ENCODE results near the gene AKNA.
"Not testable (repeated sequence)": the region's sequence is repeated elsewhere in the genome, so short reads cannot be mapped to it uniquely, and the experiment has no call there.

GRCh38 chr9:114324965-114325364 lies 62.8 kb downstream of the AKNA start:
- not testable (repeated sequence) for TF ChIP-seq AR, MLX (CRISPR knock-in tag; IDR thresholded peaks at IDR 0.05)
- TF ChIP-seq, protein P1, sequence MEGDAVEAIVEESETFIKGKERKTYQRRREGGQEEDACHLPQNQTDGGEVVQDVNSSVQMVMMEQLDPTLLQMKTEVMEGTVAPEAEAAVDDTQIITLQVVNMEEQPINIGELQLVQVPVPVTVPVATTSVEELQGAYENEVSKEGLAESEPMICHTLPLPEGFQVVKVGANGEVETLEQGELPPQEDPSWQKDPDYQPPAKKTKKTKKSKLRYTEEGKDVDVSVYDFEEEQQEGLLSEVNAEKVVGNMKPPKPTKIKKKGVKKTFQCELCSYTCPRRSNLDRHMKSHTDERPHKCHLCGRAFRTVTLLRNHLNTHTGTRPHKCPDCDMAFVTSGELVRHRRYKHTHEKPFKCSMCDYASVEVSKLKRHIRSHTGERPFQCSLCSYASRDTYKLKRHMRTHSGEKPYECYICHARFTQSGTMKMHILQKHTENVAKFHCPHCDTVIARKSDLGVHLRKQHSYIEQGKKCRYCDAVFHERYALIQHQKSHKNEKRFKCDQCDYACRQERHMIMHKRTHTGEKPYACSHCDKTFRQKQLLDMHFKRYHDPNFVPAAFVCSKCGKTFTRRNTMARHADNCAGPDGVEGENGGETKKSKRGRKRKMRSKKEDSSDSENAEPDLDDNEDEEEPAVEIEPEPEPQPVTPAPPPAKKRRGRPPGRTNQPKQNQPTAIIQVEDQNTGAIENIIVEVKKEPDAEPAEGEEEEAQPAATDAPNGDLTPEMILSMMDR (IDR thresholded peaks at IDR 0.05), result not testable (repeated sequence)
- TF ChIP-seq, protein P2, sequence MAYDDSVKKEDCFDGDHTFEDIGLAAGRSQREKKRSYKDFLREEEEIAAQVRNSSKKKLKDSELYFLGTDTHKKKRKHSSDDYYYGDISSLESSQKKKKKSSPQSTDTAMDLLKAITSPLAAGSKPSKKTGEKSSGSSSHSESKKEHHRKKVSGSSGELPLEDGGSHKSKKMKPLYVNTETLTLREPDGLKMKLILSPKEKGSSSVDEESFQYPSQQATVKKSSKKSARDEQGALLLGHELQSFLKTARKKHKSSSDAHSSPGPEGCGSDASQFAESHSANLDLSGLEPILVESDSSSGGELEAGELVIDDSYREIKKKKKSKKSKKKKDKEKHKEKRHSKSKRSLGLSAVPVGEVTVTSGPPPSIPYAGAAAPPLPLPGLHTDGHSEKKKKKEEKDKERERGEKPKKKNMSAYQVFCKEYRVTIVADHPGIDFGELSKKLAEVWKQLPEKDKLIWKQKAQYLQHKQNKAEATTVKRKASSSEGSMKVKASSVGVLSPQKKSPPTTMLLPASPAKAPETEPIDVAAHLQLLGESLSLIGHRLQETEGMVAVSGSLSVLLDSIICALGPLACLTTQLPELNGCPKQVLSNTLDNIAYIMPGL (CRISPR knock-in tag; IDR thresholded peaks at IDR 0.05), result not testable (repeated sequence)
